CD8-positive, alpha-beta memory T cell (primary cell): Measurements from ENCODE around the gene DHFR. TPM values are rescaled to one million over a fixed set of nuclear protein-coding genes. Genes with fewer than 3 reads are reported as not detected.
A peak's percentile ranks its signal among the peaks of the same experiment; 100 is the strongest.

Experiments
- CTCF ChIA-PET: fragments of 350-600 bp; sonication (Branson Sonifier 250); formaldehyde crosslinking; loops from one replicate; lab custom pipeline; 2021; ENCODE audit warnings: antibody characterized with exemption; lab: Charles Lee
- POLR2A ChIA-PET: fragments of 350-600 bp; sonication (Branson Sonifier 250); formaldehyde crosslinking; loops from one replicate; lab custom pipeline; 2021; ENCODE audit warnings: antibody characterized with exemption; lab: Charles Lee
- DNase-seq, 5 donors: peaks; one replicate each; pipeline versions ENCODE4 v3.0.0 to v3.0.0-alpha.2; 2020 to 2022; ENCODE audit warnings: mixed read lengths in 1 of 5
- H3K27ac ChIP-seq: one replicate; pipeline ENCODE4 v1.7.0; 2013; ENCODE audit warnings: low read depth, mild to moderate bottlenecking, low read length, moderate library complexity
- H3K27me3 ChIP-seq: 2 replicates; pipeline ENCODE4 v1.7.0; 2013; ENCODE audit warnings: low read length, mild to moderate bottlenecking; ENCODE audit not compliant: insufficient read depth, poor library complexity, severe bottlenecking
- H3K36me3 ChIP-seq: 2 replicates; pipeline ENCODE4 v1.7.0; 2013; ENCODE audit warnings: mild to moderate bottlenecking, low read length, moderate library complexity; ENCODE audit not compliant: insufficient read depth
- H3K4me1 ChIP-seq: 2 replicates; pipeline ENCODE4 v1.7.0; 2013; ENCODE audit warnings: mild to moderate bottlenecking, low read length, moderate library complexity; ENCODE audit not compliant: insufficient read depth
- H3K4me3 ChIP-seq: 2 replicates; pipeline ENCODE4 v1.7.0; 2013; ENCODE audit warnings: mild to moderate bottlenecking, low read length
- H3K9me3 ChIP-seq: 2 replicates; pipeline ENCODE4 v1.7.0; 2013; ENCODE audit warnings: mild to moderate bottlenecking, low read length
- H3K27ac Mint-ChIP-seq, 8 donors: one replicate each; pipeline ENCODE4 v1.8.0; 2020 to 2021; ENCODE audit warnings: mixed read lengths in 8 of 8, mild to moderate bottlenecking in 6 of 8, inconsistent platforms in 3 of 8, moderate library complexity in 3 of 8
- H3K27me3 Mint-ChIP-seq, 2 donors: one replicate each; pipeline ENCODE4 v1.8.0; 2020 to 2021; ENCODE audit warnings: mixed read lengths in 2 of 2, mild to moderate bottlenecking in 1 of 2, moderate library complexity in 1 of 2
- H3K36me3 Mint-ChIP-seq, 3 donors: one replicate each; pipeline ENCODE4 v1.8.0; 2020 to 2021; ENCODE audit warnings: mixed read lengths in 3 of 3, inconsistent platforms in 1 of 3, mild to moderate bottlenecking in 1 of 3
- H3K4me1 Mint-ChIP-seq, 3 donors: one replicate each; pipeline ENCODE4 v1.8.0; 2020 to 2021; ENCODE audit warnings: mixed read lengths in 3 of 3, inconsistent platforms in 1 of 3, mild to moderate bottlenecking in 1 of 3
- H3K4me3 Mint-ChIP-seq, 7 donors: one replicate each; pipeline ENCODE4 v1.8.0; 2020 to 2021; ENCODE audit warnings: mixed read lengths in 7 of 7, mild to moderate bottlenecking in 6 of 7, moderate library complexity in 4 of 7, inconsistent platforms in 2 of 7
- H3K9me3 Mint-ChIP-seq, 5 donors: one replicate each; pipeline ENCODE4 v1.8.0; 2020 to 2022; ENCODE audit warnings: mixed read lengths in 5 of 5, mild to moderate bottlenecking in 3 of 5, moderate library complexity in 2 of 5, inconsistent platforms in 1 of 5
- polyA plus RNA-seq: library from polyadenylated mRNA; unstranded; fragments of 300-500 nt; fragmentation: Illumina TruSeq; gene quantifications from one replicate; pipeline ENCODE4 v1.2.3, GENCODE V29; 2021
- total RNA-seq, 2 experiments: library from RNA; stranded (reverse); gene quantifications; one replicate each; pipeline ENCODE4 v1.2.3, GENCODE V29; 2021

The DHFR gene
- total and polyA plus RNA-seq, 3 experiments from 2014 or later: 2.6 to 85.8 (median 82.7) TPM

- no peak for DNase-seq
- CTCF ChIA-PET: no interaction called here
- peaks cover 25 to 33% (median 30%) of the 10 kb centered on the region in 3 donors for H3K4me1 Mint-ChIP-seq
Observed at GRCh38 chr5:80653502-80653901, 1.3 kb downstream of the DHFR start.

GRCh38 chr5:80646926-80647325 lies 7.9 kb downstream of the DHFR start:
- CTCF ChIA-PET: no interaction called here
- Mint-ChIP-seq H3K27ac (no peak overlapping the region), H3K4me1 (peaks cover 0 to 9% (median 3%) of the 10 kb centered on the region in 3 donors)

More at GRCh38 chr5:80653502-80653901, 1.3 kb downstream of the DHFR start:
- peak overlapping the region; percentile 68 for H3K27ac ChIP-seq
- Mint-ChIP-seq H3K27me3 (no peaks in the 10 kb centered on the region), H3K27ac (peak overlapping the region in 5 of 8 donors; percentile 13 to 90 (median 38)), H3K36me3 (peaks cover 10 to 30% (median 11%) of the 10 kb centered on the region in 3 donors), H3K9me3 (no peaks in the 10 kb centered on the region), H3K4me3 (peak overlapping the region; percentile 83 to 96 (median 91))
- peaks cover 31% of the 10 kb centered on the region for H3K4me1 ChIP-seq
- no peaks in the 10 kb centered on the region for H3K9me3 ChIP-seq
- no peaks in the 10 kb centered on the region for H3K27me3 ChIP-seq
- POLR2A ChIA-PET: interaction anchor here (0.8 kb wide), 1 partner anchor 246 kb away, joined by 3 read pairs; the partner anchor contains the start of gene ZFYVE16
- peaks cover 5% of the 10 kb centered on the region for H3K36me3 ChIP-seq
- H3K4me3 ChIP-seq: peak overlapping the region; percentile 74

GRCh38 chr5:80644900-80645299 lies 9.9 kb downstream of the DHFR start:
- Mint-ChIP-seq H3K36me3 (peaks cover 18 to 80% (median 33%) of the 10 kb centered on the region in 3 donors), H3K4me3 (no peak overlapping the region), H3K9me3 (no peaks in the 10 kb centered on the region), H3K27ac (no peak overlapping the region), H3K4me1 (peaks cover 0 to 13% (median 3%) of the 10 kb centered on the region in 3 donors), H3K27me3 (no peaks in the 10 kb centered on the region)
- H3K4me1 ChIP-seq: no peaks in the 10 kb centered on the region
- ChIA-PET POLR2A (no interaction called here), CTCF (no interaction called here)
- H3K27ac ChIP-seq: no peak overlapping the region
- no peak for DNase-seq
- peaks cover 11% of the 10 kb centered on the region for H3K36me3 ChIP-seq
- H3K9me3 ChIP-seq: no peaks in the 10 kb centered on the region
- no peak overlapping the region for H3K4me3 ChIP-seq
- no peaks in the 10 kb centered on the region for H3K27me3 ChIP-seq

More at GRCh38 chr5:80646926-80647325, 7.9 kb downstream of the DHFR start:
- Mint-ChIP-seq H3K27me3 (no peaks in the 10 kb centered on the region), H3K4me3 (no peak overlapping the region), H3K36me3 (peaks cover 15 to 60% (median 23%) of the 10 kb centered on the region in 3 donors), H3K9me3 (no peaks in the 10 kb centered on the region)
- no peaks in the 10 kb centered on the region for H3K27me3 ChIP-seq
- POLR2A ChIA-PET: interaction anchor here (0.5 kb wide), 1 partner anchor 1027 kb away, joined by 3 read pairs; no protein-coding TSS in a partner anchor
- H3K4me3 ChIP-seq: no peak overlapping the region
- H3K27ac ChIP-seq: no peak overlapping the region
- no peaks in the 10 kb centered on the region for H3K4me1 ChIP-seq
- H3K36me3 ChIP-seq: no peaks in the 10 kb centered on the region
- H3K9me3 ChIP-seq: no peaks in the 10 kb centered on the region
- DNase-seq: no peak

- no peak overlapping the region for H3K4me3 ChIP-seq
- DNase-seq: no peak
- H3K4me1 ChIP-seq: no peaks in the 10 kb centered on the region
- H3K27me3 Mint-ChIP-seq: no peaks in the 10 kb centered on the region
- no peak overlapping the region for H3K27ac ChIP-seq
- H3K27me3 ChIP-seq: no peaks in the 10 kb centered on the region
- no peaks in the 10 kb centered on the region for H3K9me3 Mint-ChIP-seq
- POLR2A ChIA-PET: no interaction called here
- no peak overlapping the region for H3K27ac Mint-ChIP-seq
- CTCF ChIA-PET: no interaction called here
- H3K36me3 ChIP-seq: peaks cover 19% of the 10 kb centered on the region
- no peaks in the 10 kb centered on the region for H3K9me3 ChIP-seq
- peaks cover 18 to 84% (median 38%) of the 10 kb centered on the region in 3 donors for H3K36me3 Mint-ChIP-seq
- H3K4me1 Mint-ChIP-seq: peaks cover 0 to 13% (median 2%) of the 10 kb centered on the region in 3 donors
- no peak overlapping the region for H3K4me3 Mint-ChIP-seq
Observed at GRCh38 chr5:80641353-80641752, 13.4 kb downstream of the DHFR start.

GRCh38 chr5:80634193-80634592 lies 20.6 kb downstream of the DHFR start:
- H3K4me1 ChIP-seq: no peaks in the 10 kb centered on the region
- POLR2A ChIA-PET: no interaction called here
- no peaks in the 10 kb centered on the region for H3K9me3 ChIP-seq
- DNase-seq: no peak
- Mint-ChIP-seq H3K27ac (no peak overlapping the region), H3K27me3 (no peaks in the 10 kb centered on the region), H3K9me3 (no peaks in the 10 kb centered on the region), H3K4me1 (peaks cover 0 to 3% (median 2%) of the 10 kb centered on the region in 3 donors), H3K4me3 (no peak overlapping the region), H3K36me3 (peaks cover 9 to 72% (median 20%) of the 10 kb centered on the region in 3 donors)
- no peak overlapping the region for H3K4me3 ChIP-seq
- H3K27me3 ChIP-seq: no peaks in the 10 kb centered on the region
- CTCF ChIA-PET: no interaction called here
- H3K36me3 ChIP-seq: peaks cover 3% of the 10 kb centered on the region
- H3K27ac ChIP-seq: no peak overlapping the region

- Histone ChIP-seq H3K4me3 (no peak overlapping the region), H3K27ac (no peak overlapping the region), H3K4me1 (no peaks in the 10 kb centered on the region), H3K36me3 (no peaks in the 10 kb centered on the region), H3K9me3 (no peaks in the 10 kb centered on the region), H3K27me3 (no peaks in the 10 kb centered on the region)
- Mint-ChIP-seq H3K9me3 (no peaks in the 10 kb centered on the region), H3K27ac (no peak overlapping the region), H3K36me3 (peaks cover 11 to 61% (median 16%) of the 10 kb centered on the region in 3 donors), H3K4me3 (no peak overlapping the region), H3K27me3 (no peaks in the 10 kb centered on the region), H3K4me1 (peaks cover 0 to 3% (median 2%) of the 10 kb centered on the region in 3 donors)
- ChIA-PET CTCF (no interaction called here), POLR2A (no interaction called here)
- DNase-seq: no peak
Observed at GRCh38 chr5:80632700-80633099, 22.1 kb downstream of the DHFR start.

- H3K36me3 Mint-ChIP-seq: peaks cover 11 to 56% (median 14%) of the 10 kb centered on the region in 3 donors
- no peaks in the 10 kb centered on the region for H3K4me1 ChIP-seq
- no peaks in the 10 kb centered on the region for H3K9me3 ChIP-seq
- no peak overlapping the region for H3K4me3 ChIP-seq
- no peak overlapping the region for H3K27ac Mint-ChIP-seq
- peaks cover 0 to 3% (median 0%) of the 10 kb centered on the region in 3 donors for H3K4me1 Mint-ChIP-seq
- H3K9me3 Mint-ChIP-seq: no peaks in the 10 kb centered on the region
- ChIA-PET CTCF (no interaction called here), POLR2A (no interaction called here)
- no peaks in the 10 kb centered on the region for H3K27me3 ChIP-seq
- DNase-seq: no peak
- no peaks in the 10 kb centered on the region for H3K36me3 ChIP-seq
- H3K27ac ChIP-seq: no peak overlapping the region
- H3K27me3 Mint-ChIP-seq: no peaks in the 10 kb centered on the region
- no peak overlapping the region for H3K4me3 Mint-ChIP-seq
Observed at GRCh38 chr5:80631278-80632259, 23.2 kb downstream of the DHFR start.

- no peaks in the 10 kb centered on the region for H3K27me3 Mint-ChIP-seq
- no peak for DNase-seq
- no peak overlapping the region for H3K4me3 Mint-ChIP-seq
- ChIA-PET POLR2A (no interaction called here), CTCF (no interaction called here)
- H3K27ac Mint-ChIP-seq: no peak overlapping the region
- H3K36me3 ChIP-seq: no peaks in the 10 kb centered on the region
- no peaks in the 10 kb centered on the region for H3K27me3 ChIP-seq
- H3K9me3 ChIP-seq: no peaks in the 10 kb centered on the region
- H3K9me3 Mint-ChIP-seq: no peaks in the 10 kb centered on the region
- no peak overlapping the region for H3K27ac ChIP-seq
- no peaks in the 10 kb centered on the region for H3K4me1 ChIP-seq
- peaks cover 11 to 43% (median 14%) of the 10 kb centered on the region in 3 donors for H3K36me3 Mint-ChIP-seq
- H3K4me3 ChIP-seq: no peak overlapping the region
- peaks cover 0 to 3% (median 0%) of the 10 kb centered on the region in 3 donors for H3K4me1 Mint-ChIP-seq
Observed at GRCh38 chr5:80629281-80629680, 25.5 kb downstream of the DHFR start.
